ENCODE measurements around the gene GALNT16.

GRCh38 chr14:69291891-69292561 lies 32.1 kb downstream of the GALNT16 start:
- TF ChIP-seq CTCF (IDR thresholded peaks at IDR 0.05; ENCODE audit: insufficient read depth, low read length) (no peak), POLR2AphosphoS5 (IDR thresholded peaks at IDR 0.05; ENCODE audit: low read depth) (no peak), REST (IDR thresholded peaks at IDR 0.05; ENCODE audit: insufficient replicate concordance, low read depth) (no peak), GABPA (IDR thresholded peaks at IDR 0.05; ENCODE audit: low read depth) (no peak), SPI1 (IDR thresholded peaks at IDR 0.05; ENCODE audit: borderline replicate concordance, low read depth) (no peak)
